ENCODE data around the gene DLGAP3.

Gene DLGAP3

DNA sequence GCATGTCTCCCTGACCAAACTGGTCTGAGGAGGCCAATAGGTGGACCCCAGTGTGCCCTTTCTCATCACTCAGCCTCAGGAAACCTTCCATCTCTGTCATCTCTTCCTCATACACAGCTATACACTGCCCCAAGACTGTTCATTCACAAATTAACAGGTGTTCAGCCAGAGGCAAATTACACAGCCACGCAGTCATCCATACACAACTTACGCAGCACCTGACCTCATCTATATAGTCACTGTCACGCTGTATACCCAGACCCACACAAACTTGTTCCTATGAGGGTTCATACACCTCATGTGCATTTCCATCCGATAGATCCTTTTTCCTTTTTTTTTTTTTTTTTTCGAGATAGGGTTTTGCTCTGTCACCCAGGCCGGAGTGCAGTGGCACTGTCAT, 12.4 kb downstream of the DLGAP3 start:
- no peak for DNase-seq (ENCODE audit: low spot score)
- TF ChIP-seq, protein P1, sequence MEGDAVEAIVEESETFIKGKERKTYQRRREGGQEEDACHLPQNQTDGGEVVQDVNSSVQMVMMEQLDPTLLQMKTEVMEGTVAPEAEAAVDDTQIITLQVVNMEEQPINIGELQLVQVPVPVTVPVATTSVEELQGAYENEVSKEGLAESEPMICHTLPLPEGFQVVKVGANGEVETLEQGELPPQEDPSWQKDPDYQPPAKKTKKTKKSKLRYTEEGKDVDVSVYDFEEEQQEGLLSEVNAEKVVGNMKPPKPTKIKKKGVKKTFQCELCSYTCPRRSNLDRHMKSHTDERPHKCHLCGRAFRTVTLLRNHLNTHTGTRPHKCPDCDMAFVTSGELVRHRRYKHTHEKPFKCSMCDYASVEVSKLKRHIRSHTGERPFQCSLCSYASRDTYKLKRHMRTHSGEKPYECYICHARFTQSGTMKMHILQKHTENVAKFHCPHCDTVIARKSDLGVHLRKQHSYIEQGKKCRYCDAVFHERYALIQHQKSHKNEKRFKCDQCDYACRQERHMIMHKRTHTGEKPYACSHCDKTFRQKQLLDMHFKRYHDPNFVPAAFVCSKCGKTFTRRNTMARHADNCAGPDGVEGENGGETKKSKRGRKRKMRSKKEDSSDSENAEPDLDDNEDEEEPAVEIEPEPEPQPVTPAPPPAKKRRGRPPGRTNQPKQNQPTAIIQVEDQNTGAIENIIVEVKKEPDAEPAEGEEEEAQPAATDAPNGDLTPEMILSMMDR (IDR thresholded peaks at IDR 0.05; ENCODE audit: extremely low read depth, missing control alignments), result no peak

DNA sequence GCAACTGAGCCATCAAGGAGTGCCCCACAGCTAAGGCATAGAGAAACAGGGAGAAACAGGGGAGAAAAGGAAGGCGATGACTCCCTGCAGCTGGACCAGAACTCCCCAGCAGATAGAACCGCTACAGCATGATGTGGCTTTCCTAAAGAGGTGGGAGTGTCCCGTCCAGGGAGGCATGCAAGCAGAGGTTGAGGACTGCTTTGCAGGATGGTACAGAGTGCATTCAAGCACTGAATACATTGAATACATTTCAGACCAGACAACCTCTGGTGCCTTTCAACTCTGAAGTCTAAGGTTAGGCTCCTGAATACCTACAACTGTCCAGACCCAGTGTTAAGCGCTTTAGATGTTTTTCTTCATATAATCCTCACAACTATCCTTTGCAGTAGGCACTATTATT, 13.3 kb downstream of the DLGAP3 start:
- TF ChIP-seq, protein P1 (IDR thresholded peaks at IDR 0.05; ENCODE audit: extremely low read depth, missing control alignments), result no peak
- DNase-seq (ENCODE audit: low spot score), result no peak

DNA sequence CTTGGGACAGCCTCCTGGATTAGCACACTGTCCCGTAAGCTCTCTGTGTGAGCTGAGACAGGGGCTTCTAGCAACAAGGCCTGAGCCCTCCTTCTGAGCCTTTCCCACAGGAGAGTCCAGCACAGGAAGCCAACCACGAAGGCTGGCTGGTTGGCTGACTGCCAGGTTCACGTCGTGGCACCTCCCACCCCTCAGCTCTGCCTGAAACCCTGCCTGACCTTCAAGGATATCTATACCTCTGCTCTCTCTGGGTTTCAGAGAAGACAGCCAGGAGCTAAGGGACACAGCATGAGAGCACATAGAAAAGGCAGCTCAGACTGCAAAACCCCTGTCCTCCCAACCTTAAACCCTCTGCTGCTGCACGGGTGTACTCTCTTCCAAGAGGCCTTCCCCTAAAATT, 13.9 kb downstream of the DLGAP3 start:
- DNase-seq (ENCODE audit: low spot score), result no peak
- TF ChIP-seq, protein P1 (IDR thresholded peaks at IDR 0.05; ENCODE audit: extremely low read depth, missing control alignments), result no peak

DNA sequence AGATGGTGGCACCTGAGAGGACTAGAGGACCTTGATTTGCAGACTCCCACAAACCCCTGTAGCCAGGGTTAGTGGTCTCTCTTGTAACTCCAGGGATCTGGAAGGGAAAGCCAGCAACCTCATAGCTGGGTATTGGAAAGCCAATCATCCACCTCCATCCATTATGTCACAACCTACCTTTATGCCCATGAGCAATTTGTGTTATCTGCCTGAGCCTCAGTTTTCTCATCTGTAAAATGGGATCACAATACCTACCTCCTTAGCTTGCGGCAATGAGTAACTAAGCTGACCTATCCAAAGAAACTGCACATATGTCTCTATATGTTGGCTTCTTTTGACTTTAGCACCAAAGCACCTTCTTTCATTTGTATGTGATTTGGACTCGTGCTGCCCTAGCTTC, 14.5 kb downstream of the DLGAP3 start:
- TF ChIP-seq, protein P1 (IDR thresholded peaks at IDR 0.05; ENCODE audit: extremely low read depth, missing control alignments), result no peak
- DNase-seq (ENCODE audit: low spot score), result no peak

DNA sequence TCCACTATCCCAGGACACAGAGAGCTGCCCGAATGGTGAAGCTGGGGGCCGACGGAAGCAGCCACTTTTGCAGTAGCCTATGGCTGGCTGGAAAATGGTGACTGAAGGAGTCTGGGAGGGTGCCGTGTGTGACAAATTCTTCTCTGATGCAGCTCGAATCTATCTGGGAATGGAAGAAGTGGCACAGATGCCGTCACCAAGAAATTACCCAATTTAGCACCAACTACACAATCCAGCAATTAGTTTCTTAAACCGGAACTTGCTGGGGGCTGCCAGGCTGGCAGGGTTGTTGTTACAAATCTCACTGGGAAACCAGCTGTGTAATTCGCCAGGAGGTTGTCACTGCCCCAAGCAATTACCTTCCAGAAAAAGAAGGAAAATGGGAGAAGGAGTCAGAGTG, 18.0 kb downstream of the DLGAP3 start:
- TF ChIP-seq, protein P1 (IDR thresholded peaks at IDR 0.05; ENCODE audit: extremely low read depth, missing control alignments), result no peak
- no peak for DNase-seq (ENCODE audit: low spot score)

DNA sequence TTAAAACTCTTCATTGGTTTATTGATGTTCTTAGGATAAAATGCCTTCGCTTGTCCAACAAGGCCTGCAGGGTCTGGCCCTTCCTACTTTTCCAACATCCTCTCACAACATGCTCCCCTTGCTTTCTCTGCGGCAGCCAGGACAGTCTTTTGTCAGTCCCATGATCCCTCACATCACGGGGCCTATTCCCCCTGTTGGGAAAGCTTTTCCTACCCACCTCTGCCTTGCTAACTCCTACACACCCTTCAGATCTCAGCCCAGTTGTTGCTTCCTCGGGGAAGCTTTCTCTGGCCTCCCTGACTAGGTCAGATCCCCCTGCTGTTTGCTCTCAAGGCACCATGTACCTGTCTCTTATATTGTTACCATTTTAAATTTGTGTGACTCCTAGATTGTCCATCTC, 19.0 kb downstream of the DLGAP3 start:
- TF ChIP-seq, protein P1 (IDR thresholded peaks at IDR 0.05; ENCODE audit: extremely low read depth, missing control alignments), result no peak
- no peak for DNase-seq (ENCODE audit: low spot score)

DNA sequence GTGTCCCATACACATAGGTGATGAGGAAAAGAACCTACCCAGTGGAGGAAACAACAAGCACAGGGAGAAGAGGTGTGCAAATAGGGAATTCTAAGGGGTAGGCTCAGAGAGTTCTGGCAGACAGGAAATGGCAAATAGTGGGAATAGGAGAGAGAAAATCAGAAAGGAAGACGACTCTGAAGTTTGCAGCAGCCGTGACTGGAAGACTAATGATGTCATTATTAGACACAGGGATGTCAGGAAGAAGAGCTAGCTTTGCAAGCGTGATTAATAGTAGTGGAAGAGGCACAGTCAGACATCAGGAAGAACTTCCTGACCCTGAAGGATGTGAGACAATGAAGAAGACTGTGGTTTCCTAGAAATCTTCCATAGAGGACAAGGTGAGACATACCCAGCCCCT, 21.1 kb downstream of the DLGAP3 start:
- TF ChIP-seq, protein P1 (IDR thresholded peaks at IDR 0.05; ENCODE audit: extremely low read depth, missing control alignments), result no peak
- DNase-seq (ENCODE audit: low spot score), result no peak
